Activated CD4-positive, alpha-beta T cell treated with anti-CD3 and anti-CD28 coated beads, Interleukin-2, Interleukin-4, amounts not matched to agents 100 ng/mL and 50 ng/mL, durations not matched to agents 16 hours and 8 hours (primary cell): ENCODE measurements around the gene HPRT1.

Source experiments
- DNase-seq: peaks from one replicate; pipeline ENCODE4 v3.0.0-alpha.2; 2020; ENCODE audit warnings: low spot score

Gene HPRT1

GRCh38 chrX:134476284-134476683 is 16.3 kb downstream of the HPRT1 start:
- DNase-seq, result no peak

GRCh38 chrX:134478374-134478773 is 18.4 kb downstream of the HPRT1 start:
- no peak for DNase-seq

- no peak for DNase-seq
Observed at GRCh38 chrX:134480061-134480460, 20.1 kb downstream of the HPRT1 start.

GRCh38 chrX:134481339-134481738 is 21.4 kb downstream of the HPRT1 start:
- DNase-seq, result no peak

GRCh38 chrX:134482371-134482770 is 22.4 kb downstream of the HPRT1 start:
- no peak for DNase-seq

GRCh38 chrX:134484039-134484438 is 24.1 kb downstream of the HPRT1 start:
- DNase-seq, result peak; percentile 53

- no peak for DNase-seq
Observed at GRCh38 chrX:134501941-134502340, 42.0 kb downstream of the HPRT1 start.

GRCh38 chrX:134502686-134503085 is 42.7 kb downstream of the HPRT1 start:
- no peak for DNase-seq

- DNase-seq, result no peak
Observed at GRCh38 chrX:134512566-134512965, 52.6 kb downstream of the HPRT1 start.

- DNase-seq, result no peak
Observed at GRCh38 chrX:134513091-134513490, 53.1 kb downstream of the HPRT1 start.

- peak; percentile 30 for DNase-seq
Observed at GRCh38 chrX:134520860-134521390, 61.0 kb downstream of the HPRT1 start.

- no peak for DNase-seq
Observed at GRCh38 chrX:134524181-134524580, 64.2 kb downstream of the HPRT1 start.

- no peak for DNase-seq
Observed at GRCh38 chrX:134525086-134525792, 65.3 kb downstream of the HPRT1 start.

- no peak for DNase-seq
Observed at GRCh38 chrX:134526399-134526798, 66.4 kb downstream of the HPRT1 start.

- DNase-seq, result no peak
Observed at GRCh38 chrX:134528960-134529359, 69.0 kb downstream of the HPRT1 start.

- no peak for DNase-seq
Observed at GRCh38 chrX:134529481-134529880, 69.5 kb downstream of the HPRT1 start.

GRCh38 chrX:134530845-134531244 is 70.9 kb downstream of the HPRT1 start:
- DNase-seq, result no peak

- DNase-seq, result no peak
Observed at GRCh38 chrX:134533352-134533751, 73.4 kb downstream of the HPRT1 start.

- DNase-seq, result no peak
Observed at GRCh38 chrX:134533952-134534351, 74.0 kb downstream of the HPRT1 start.

- DNase-seq, result no peak
Observed at GRCh38 chrX:134537179-134537955, 77.4 kb downstream of the HPRT1 start.

GRCh38 chrX:134538316-134538715 is 78.4 kb downstream of the HPRT1 start:
- DNase-seq, result no peak

- DNase-seq, result no peak
Observed at GRCh38 chrX:134541906-134542305, 81.9 kb downstream of the HPRT1 start.

- DNase-seq, result no peak
Observed at GRCh38 chrX:134542485-134542884, 82.5 kb downstream of the HPRT1 start.
